Suprapubic skin (tissue), 4 donors: Measurements from ENCODE around the gene CHRDL2. TPM values are rescaled to one million over a fixed set of nuclear protein-coding genes. Genes with fewer than 3 reads are reported as not detected.

Source experiments
- DNase-seq, 2 donors: peaks; one replicate each; pipeline ENCODE4 v3.0.0-alpha.2; 2019; ENCODE audit warnings: low spot score in 2 of 2
- H3K27ac ChIP-seq: fragments of 200-600 bp; sonication (generic); one replicate; pipeline ENCODE4 v1.5.1; 2019
- H3K27me3 ChIP-seq: fragments of 200-600 bp; sonication (generic); one replicate; pipeline ENCODE4 v1.5.1; 2019
- H3K36me3 ChIP-seq: fragments of 200-600 bp; sonication (generic); one replicate; pipeline ENCODE4 v1.5.1; 2019
- H3K4me1 ChIP-seq: fragments of 200-600 bp; sonication (generic); one replicate; pipeline ENCODE4 v1.5.1; 2019
- H3K4me3 ChIP-seq: fragments of 200-600 bp; sonication (generic); one replicate; pipeline ENCODE4 v1.5.1; 2019; ENCODE audit warnings: mild to moderate bottlenecking
- H3K9me3 ChIP-seq: fragments of 200-600 bp; sonication (generic); one replicate; pipeline ENCODE4 v1.5.1; 2019
- EP300 ChIP-seq: sonication (generic); formaldehyde crosslinking; IDR thresholded peaks from one replicate; pipeline ENCODE4 v1.6.1; 2017; ENCODE audit warnings: antibody characterized with exemption
- POLR2A ChIP-seq, 2 donors: fragments of 450-650 bp; IDR thresholded peaks; one replicate each; pipeline ENCODE4 v1.6.1; 2017; ENCODE audit warnings: antibody characterized with exemption in 2 of 2, mild to moderate bottlenecking in 2 of 2, moderate library complexity in 2 of 2
- POLR2AphosphoS5 ChIP-seq, 3 donors: sonication (generic); formaldehyde crosslinking; IDR thresholded peaks; one replicate each; pipeline ENCODE4 v1.6.1; 2017; ENCODE audit warnings: antibody characterized with exemption in 3 of 3
- WGBS: methylation state at CpG from one replicate; pipeline ENCODE4 v1.1.5; 2018; 5-methylcytosine and 5-hydroxymethylcytosine counted together
- total RNA-seq, 4 donors: library from RNA; depleted of rRNA; stranded (reverse); fragments of >200 nt; gene quantifications; one replicate each; pipeline ENCODE4 v1.1.0, GENCODE V29; 2016
- TF ChIP-seq, protein P1 (sequence below), 2 donors: fragments of 200-600 bp in 1 of 2; fragments of 450-650 bp in 1 of 2; sonication (generic) in 1 of 2; IDR thresholded peaks; one replicate each; pipeline ENCODE4 v1.5.1; 2016 to 2019; ENCODE audit warnings: antibody characterized with exemption in 2 of 2, mild to moderate bottlenecking in 1 of 2, moderate library complexity in 1 of 2

The CHRDL2 gene
- total RNA-seq, 4 donors from 2014 or later, result not detected

DNA sequence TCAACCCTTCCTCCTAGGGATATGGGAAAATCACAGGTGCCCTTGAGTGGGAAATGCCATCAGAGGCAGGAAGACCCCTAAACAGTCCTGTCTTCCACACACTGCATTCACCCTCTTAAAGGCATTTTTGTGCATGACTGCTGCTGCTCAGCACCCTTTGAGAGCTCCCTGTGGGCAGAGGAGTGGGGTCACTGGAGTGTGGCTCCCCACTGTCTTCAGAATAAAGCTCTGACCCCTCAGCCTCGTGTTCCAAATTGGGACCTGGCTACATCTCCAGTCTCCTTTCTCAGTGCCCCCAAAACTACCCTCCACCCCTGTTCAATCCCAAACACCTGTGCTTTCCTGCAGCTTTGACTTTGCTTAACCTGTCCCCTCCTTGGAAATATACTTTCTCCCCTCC, 46.6 kb downstream of the CHRDL2 start:
- no peaks in the 10 kb centered on the region for H3K27me3 ChIP-seq
- H3K4me3 ChIP-seq, result no peak overlapping the region
- H3K27ac ChIP-seq, result no peak overlapping the region
- TF ChIP-seq POLR2AphosphoS5 (IDR thresholded peaks at IDR 0.05), result no peak
- TF ChIP-seq POLR2A (IDR thresholded peaks at IDR 0.05), result no peak
- TF ChIP-seq, protein P1, sequence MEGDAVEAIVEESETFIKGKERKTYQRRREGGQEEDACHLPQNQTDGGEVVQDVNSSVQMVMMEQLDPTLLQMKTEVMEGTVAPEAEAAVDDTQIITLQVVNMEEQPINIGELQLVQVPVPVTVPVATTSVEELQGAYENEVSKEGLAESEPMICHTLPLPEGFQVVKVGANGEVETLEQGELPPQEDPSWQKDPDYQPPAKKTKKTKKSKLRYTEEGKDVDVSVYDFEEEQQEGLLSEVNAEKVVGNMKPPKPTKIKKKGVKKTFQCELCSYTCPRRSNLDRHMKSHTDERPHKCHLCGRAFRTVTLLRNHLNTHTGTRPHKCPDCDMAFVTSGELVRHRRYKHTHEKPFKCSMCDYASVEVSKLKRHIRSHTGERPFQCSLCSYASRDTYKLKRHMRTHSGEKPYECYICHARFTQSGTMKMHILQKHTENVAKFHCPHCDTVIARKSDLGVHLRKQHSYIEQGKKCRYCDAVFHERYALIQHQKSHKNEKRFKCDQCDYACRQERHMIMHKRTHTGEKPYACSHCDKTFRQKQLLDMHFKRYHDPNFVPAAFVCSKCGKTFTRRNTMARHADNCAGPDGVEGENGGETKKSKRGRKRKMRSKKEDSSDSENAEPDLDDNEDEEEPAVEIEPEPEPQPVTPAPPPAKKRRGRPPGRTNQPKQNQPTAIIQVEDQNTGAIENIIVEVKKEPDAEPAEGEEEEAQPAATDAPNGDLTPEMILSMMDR (IDR thresholded peaks at IDR 0.05), result no peak
- TF ChIP-seq EP300, result no peak
- no peaks in the 10 kb centered on the region for H3K36me3 ChIP-seq
- H3K4me1 ChIP-seq, result peaks cover 12% of the 10 kb centered on the region
- 87% methylated on average over 1 of the region's 1 CpG for WGBS
- no peaks in the 10 kb centered on the region for H3K9me3 ChIP-seq
- peak; percentile 26 to 29 for DNase-seq

DNA sequence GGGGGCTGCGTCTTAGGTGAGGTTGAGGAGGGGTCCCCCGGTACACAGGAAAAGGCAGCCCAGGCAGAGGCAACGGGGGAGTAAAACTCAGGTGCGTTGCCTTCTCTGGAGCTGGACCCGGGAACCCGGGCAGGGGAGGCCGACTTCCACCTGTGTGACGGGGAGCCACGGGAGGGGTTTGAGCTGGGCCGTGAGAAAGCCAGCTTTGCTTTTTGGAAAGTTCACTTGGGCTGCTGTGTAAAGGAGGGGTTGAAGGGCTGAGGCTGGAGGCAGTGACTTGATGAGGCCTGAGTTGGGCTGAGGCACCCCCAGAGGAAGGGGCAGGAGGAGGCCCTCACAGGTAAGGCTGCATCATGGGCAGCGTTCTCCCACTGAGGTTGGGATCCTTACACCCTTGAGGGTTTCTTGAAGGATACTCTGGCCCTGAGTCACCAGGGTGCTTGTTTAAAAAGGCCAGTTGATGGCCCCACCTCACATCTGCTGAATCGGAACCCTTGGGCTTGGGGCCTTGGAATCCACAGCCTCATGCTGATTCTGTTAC, 47.2 kb downstream of the CHRDL2 start:
- Histone ChIP-seq H3K36me3 (no peaks in the 10 kb centered on the region), H3K27me3 (no peaks in the 10 kb centered on the region), H3K4me1 (peaks cover 12% of the 10 kb centered on the region), H3K27ac (no peak overlapping the region), H3K4me3 (peak overlapping the region; percentile 57), H3K9me3 (no peaks in the 10 kb centered on the region)
- 79% methylated on average over 12 of the region's 12 CpGs for WGBS
- no peak for TF ChIP-seq EP300
- TF ChIP-seq POLR2A (IDR thresholded peaks at IDR 0.05), result no peak
- TF ChIP-seq, protein P1 (IDR thresholded peaks at IDR 0.05), result no peak
- no peak for TF ChIP-seq POLR2AphosphoS5 (IDR thresholded peaks at IDR 0.05)
- DNase-seq, result peak; percentile 47 to 62

DNA sequence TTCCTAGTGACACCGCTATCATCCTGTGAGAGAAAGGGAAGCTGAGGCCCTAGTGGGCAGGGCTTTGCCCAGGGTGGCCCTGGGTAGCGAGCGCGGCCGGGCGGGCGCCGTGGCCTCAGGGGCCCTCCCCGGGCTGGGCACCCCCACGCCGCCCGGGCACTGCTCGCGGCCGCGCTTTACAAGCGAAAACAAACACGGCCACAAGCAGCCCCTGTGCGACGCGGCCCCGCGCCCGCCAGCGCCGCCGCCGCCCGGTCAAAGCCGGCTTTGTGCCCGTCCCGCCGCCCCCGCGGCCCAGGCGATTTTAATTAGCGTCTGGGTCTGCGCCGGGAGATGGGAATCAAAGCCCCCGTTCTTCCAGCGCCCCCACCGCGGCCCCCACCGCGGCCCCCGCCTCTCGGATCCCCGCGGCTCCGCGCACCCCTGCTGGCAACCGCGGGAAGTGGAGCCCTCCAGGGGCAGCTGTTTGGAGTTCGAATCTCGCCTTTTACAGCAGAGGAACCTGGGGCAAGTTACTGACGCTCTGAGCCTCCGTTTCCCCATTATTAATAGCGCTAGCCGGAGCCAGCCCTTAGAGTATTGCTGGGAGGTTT, 47.9 kb downstream of the CHRDL2 start:
- no peak overlapping the region for H3K27ac ChIP-seq
- no peaks in the 10 kb centered on the region for H3K27me3 ChIP-seq
- peak; percentile 51 to 70 for DNase-seq
- H3K9me3 ChIP-seq, result no peaks in the 10 kb centered on the region
- H3K4me1 ChIP-seq, result peaks cover 12% of the 10 kb centered on the region
- 7% methylated on average over 17 of the region's 59 CpGs for WGBS
- peak overlapping the region; percentile 57 for H3K4me3 ChIP-seq
- no peaks in the 10 kb centered on the region for H3K36me3 ChIP-seq
- TF ChIP-seq, protein P1 (IDR thresholded peaks at IDR 0.05), result peak; percentile 5 to 41
- TF ChIP-seq POLR2AphosphoS5 (IDR thresholded peaks at IDR 0.05), result no peak

DNA sequence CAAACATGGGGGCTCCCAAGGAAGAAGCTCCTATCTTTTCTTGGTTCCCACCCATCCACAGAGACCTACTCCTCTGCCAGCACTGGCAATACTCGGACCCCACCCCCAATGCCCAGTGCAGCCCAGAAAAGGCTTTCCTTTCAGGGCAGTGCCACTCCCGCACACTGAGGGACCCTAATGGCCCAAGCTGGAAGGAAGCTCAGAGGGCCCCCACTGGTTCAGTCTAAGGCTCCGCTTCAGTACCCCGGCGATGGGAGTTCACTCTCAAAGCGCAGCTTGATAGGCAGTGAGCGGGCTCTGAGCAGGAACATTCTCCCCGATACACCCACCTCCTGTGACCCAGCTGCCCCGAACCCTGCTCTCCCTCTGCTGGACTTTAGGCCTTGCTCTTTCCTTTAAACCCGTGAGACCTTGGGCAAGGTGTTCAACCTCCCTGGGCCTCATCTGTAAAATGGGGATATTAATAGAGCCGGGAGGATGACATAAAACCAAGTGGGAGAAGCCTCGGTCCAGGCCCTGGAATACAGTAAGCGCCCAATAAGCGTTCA, 48.4 kb downstream of the CHRDL2 start:
- WGBS, result 90% methylated on average over 14 of the region's 14 CpGs
- Histone ChIP-seq H3K27ac (no peak overlapping the region), H3K9me3 (no peaks in the 10 kb centered on the region), H3K36me3 (no peaks in the 10 kb centered on the region), H3K4me3 (peak overlapping the region; percentile 57), H3K4me1 (peaks cover 12% of the 10 kb centered on the region), H3K27me3 (no peaks in the 10 kb centered on the region)
- peak; percentile 36 to 71 for DNase-seq
- no peak for TF ChIP-seq POLR2A (IDR thresholded peaks at IDR 0.05)
- TF ChIP-seq, protein P1 (IDR thresholded peaks at IDR 0.05), result no peak
- no peak for TF ChIP-seq EP300
- no peak for TF ChIP-seq POLR2AphosphoS5 (IDR thresholded peaks at IDR 0.05)
